Omental fat pad (tissue), 4 donors: ENCODE data around the gene DPYSL5. TPM values are rescaled to one million over a fixed set of nuclear protein-coding genes. Genes with fewer than 3 reads are reported as not detected.

Source experiments
- ATAC-seq: fragments of 150-250 bp; one replicate; pipeline ENCODE4 v1.9.1; 2016; ENCODE audit warnings: mild to moderate bottlenecking, moderate library complexity; ENCODE audit not compliant: low FRiP score
- DNase-seq: peaks from one replicate; pipeline ENCODE4 v3.0.0-alpha.2; 2019; ENCODE audit warnings: low spot score
- CTCF ChIP-seq, 3 donors: fragments of 450-650 bp; IDR thresholded peaks; one replicate each; pipeline ENCODE4 v1.5.1; 2016 to 2017; ENCODE audit warnings: antibody characterized with exemption in 3 of 3, mild to moderate bottlenecking in 3 of 3, moderate library complexity in 2 of 3
- total RNA-seq, 4 donors: library from RNA; depleted of rRNA; stranded (reverse); fragments of >200 nt; gene quantifications; one replicate each; pipeline ENCODE4 v1.1.0, GENCODE V29; 2016

Gene DPYSL5
- not detected for total RNA-seq

- no peak for DNase-seq
- no peak for TF ChIP-seq CTCF (IDR thresholded peaks at IDR 0.05)
- no peak for ATAC-seq
Measured at GRCh38 chr2:26847655-26848335, at the start of gene DPYSL5. DPYSL5 (plus strand) TSS chr2:26848132; CDS start chr2:26898500, 50,368 bp downstream.

GRCh38 chr2:26801328-26801727, 46.6 kb upstream of the DPYSL5 start:
- no peak for DNase-seq
- no peak for TF ChIP-seq CTCF (IDR thresholded peaks at IDR 0.05)
- ATAC-seq = no peak

GRCh38 chr2:26801796-26802195, 46.1 kb upstream of the DPYSL5 start:
- ATAC-seq = no peak
- DNase-seq = no peak
- TF ChIP-seq CTCF (IDR thresholded peaks at IDR 0.05) = no peak

- DNase-seq (no peak), ATAC-seq (no peak)
- no peak for TF ChIP-seq CTCF (IDR thresholded peaks at IDR 0.05)
Measured at GRCh38 chr2:26805241-26805676, 42.7 kb upstream of the DPYSL5 start.

GRCh38 chr2:26807788-26808460, 40.0 kb upstream of the DPYSL5 start:
- TF ChIP-seq CTCF (IDR thresholded peaks at IDR 0.05) = no peak
- ATAC-seq = no peak
- no peak for DNase-seq

- ATAC-seq (no peak), DNase-seq (no peak)
- TF ChIP-seq CTCF (IDR thresholded peaks at IDR 0.05) = no peak
Measured at GRCh38 chr2:26809211-26809610, 38.7 kb upstream of the DPYSL5 start.
